AG09309 (cell line): Measurements from ENCODE around the gene XCL2.
"Not testable (repeated sequence)": the region's sequence is repeated elsewhere in the genome, so short reads cannot be mapped to it uniquely, and the experiment has no call there.

Experiments used
- DNase-seq: peaks from one replicate; pipeline ENCODE4 v3.0.0-alpha.2; 2010; ENCODE audit warnings: low read depth
- H3K4me3 ChIP-seq: 2 replicates; pipeline ENCODE4 v1.5.1; 2011; ENCODE audit warnings: mild to moderate bottlenecking, low read depth, low read length, moderate library complexity; ENCODE audit not compliant: control insufficient read depth
- CTCF ChIP-seq: IDR thresholded peaks from 2 replicates; pipeline ENCODE4 v1.5.1; 2011; ENCODE audit warnings: mild to moderate bottlenecking, low read depth, low read length, inconsistent platforms; ENCODE audit not compliant: insufficient read depth, control insufficient read depth; ENCODE audit errors: missing control alignments

Gene XCL2

GRCh38 chr1:168555508-168556046 is 11.8 kb upstream of the XCL2 start:
- DNase-seq: no peak
- no peak overlapping the region for H3K4me3 ChIP-seq
- TF ChIP-seq CTCF: no peak

- DNase-seq: no peak
- no peak for TF ChIP-seq CTCF
- no peak overlapping the region for H3K4me3 ChIP-seq
Observed at GRCh38 chr1:168554603-168555483, 11.0 kb upstream of the XCL2 start.

- no peak overlapping the region for H3K4me3 ChIP-seq
- no peak for DNase-seq
- no peak for TF ChIP-seq CTCF
Observed at GRCh38 chr1:168553680-168554553, 10.1 kb upstream of the XCL2 start.

- TF ChIP-seq CTCF: no peak
- no peak overlapping the region for H3K4me3 ChIP-seq
- no peak for DNase-seq
Observed at GRCh38 chr1:168552961-168553360, 9.2 kb upstream of the XCL2 start.

GRCh38 chr1:168551688-168552087 is 7.9 kb upstream of the XCL2 start:
- no peak overlapping the region for H3K4me3 ChIP-seq
- no peak for TF ChIP-seq CTCF
- DNase-seq: no peak

- no peak overlapping the region for H3K4me3 ChIP-seq
- no peak for DNase-seq
- TF ChIP-seq CTCF: no peak
Observed at GRCh38 chr1:168550971-168551370, 7.2 kb upstream of the XCL2 start.

- H3K4me3 ChIP-seq, DNase-seq: not testable (repeated sequence)
Observed at GRCh38 chr1:168546553-168546895, 2.7 kb upstream of the XCL2 start.
